Left lung (tissue), 10 donors: ENCODE measurements around the gene NAE1. TPM values are rescaled to one million over a fixed set of nuclear protein-coding genes. Genes with fewer than 3 reads are reported as not detected.

Experiments used
- ATAC-seq: fragments of 200-7000 bp; cut with Tn5 transposase; one replicate; pipeline ENCODE4 v1.9.1; 2020; ENCODE audit warnings: moderate library complexity
- DNase-seq, 4 donors: peaks; one replicate each; pipeline ENCODE4 v3.0.0-alpha.2; 2013 to 2020
- H3K27ac ChIP-seq, 2 donors: fragments of 200-600 bp; sonication (generic) in 1 of 2; one replicate each; pipeline versions ENCODE4 v1.5.0 to v1.8.0; 2020 to 2021
- H3K27me3 ChIP-seq, 2 donors: fragments of 200-600 bp; sonication (generic) in 1 of 2; one replicate each; pipeline versions ENCODE4 v1.5.0 to v1.8.0; 2020 to 2021
- H3K36me3 ChIP-seq, 2 donors: fragments of 200-600 bp; sonication (generic) in 1 of 2; one replicate each; pipeline versions ENCODE4 v1.5.0 to v1.8.0; 2020 to 2021
- H3K4me1 ChIP-seq, 2 donors: fragments of 200-600 bp; one replicate each; pipeline ENCODE4 v1.8.0; 2021
- H3K4me3 ChIP-seq, 2 donors: fragments of 200-600 bp; sonication (generic) in 1 of 2; one replicate each; pipeline versions ENCODE4 v1.5.0 to v1.8.0; 2020 to 2021; ENCODE audit warnings: mild to moderate bottlenecking in 1 of 2
- H3K9me3 ChIP-seq, 2 donors: fragments of 200-600 bp; sonication (generic) in 1 of 2; one replicate each; pipeline versions ENCODE4 v1.5.0 to v1.8.0; 2020 to 2021
- intact Hi-C, 2 donors: fragments of 100-400 bp; cut with DNase I; formaldehyde crosslinking; loops; one replicate each; pipeline versions ENCODE4 v1.11.2 to v1.14.2; 2022
- polyA plus RNA-seq, 6 donors: library from polyadenylated mRNA; unstranded; fragments of 120-200 nt; gene quantifications; one replicate each; pipeline ENCODE4 v1.2.1, GENCODE V29; 2013; ENCODE audit not compliant: insufficient read length in 6 of 6
- total RNA-seq, 2 donors: library from RNA; stranded (reverse); fragmentation: NEBNext Ultra II Directional; extraction: Animal tissue kit (Norgen Biotek cat#: 25700); gene quantifications; one replicate each; pipeline ENCODE4 v1.2.1, GENCODE V29; 2021
- TF ChIP-seq, protein P1 (sequence below), 2 donors: fragments of 200-600 bp; sonication (generic) in 1 of 2; IDR thresholded peaks; one replicate each; pipeline versions ENCODE4 v1.5.0 to v1.8.0; 2021; ENCODE audit warnings: antibody characterized with exemption in 2 of 2
- donor health status: DM: no; HTN: yes; CAD: no.
- donor health status: DM: no; HTN: no; CAD: no.

The NAE1 gene
- total and polyA plus RNA-seq, 8 donors = 41.8 to 98.9 (median 87.1) TPM

DNA sequence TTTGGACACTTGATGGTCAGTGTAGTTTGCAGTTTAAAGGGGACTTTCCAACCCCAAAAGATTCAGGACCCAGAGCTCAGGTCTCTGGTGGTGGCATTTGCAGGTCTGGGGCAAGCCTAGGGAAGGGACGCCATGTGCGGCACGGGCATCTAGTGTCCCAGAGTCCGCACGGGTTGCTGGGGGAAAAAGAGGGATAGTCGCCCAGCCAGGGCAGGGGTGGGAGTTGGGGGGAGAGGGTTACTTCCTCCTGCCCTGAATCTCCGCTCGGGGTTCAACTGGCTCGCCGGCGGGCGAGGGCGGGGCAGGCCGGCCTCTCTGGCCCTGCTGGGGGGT, 13.2 kb upstream of the NAE1 start:
- peaks cover 11 to 12% of the 10 kb centered on the region in 2 donors for H3K4me1 ChIP-seq
- H3K27me3 ChIP-seq = peaks cover 23 to 44% of the 10 kb centered on the region in 2 donors
- H3K36me3 ChIP-seq = no peaks in the 10 kb centered on the region
- H3K27ac ChIP-seq = no peak overlapping the region
- DNase-seq (no peak), ATAC-seq (no peak)
- peak overlapping the region; percentile 22 to 23 for H3K4me3 ChIP-seq
- intact Hi-C loops = no loop called here
- TF ChIP-seq, protein P1, sequence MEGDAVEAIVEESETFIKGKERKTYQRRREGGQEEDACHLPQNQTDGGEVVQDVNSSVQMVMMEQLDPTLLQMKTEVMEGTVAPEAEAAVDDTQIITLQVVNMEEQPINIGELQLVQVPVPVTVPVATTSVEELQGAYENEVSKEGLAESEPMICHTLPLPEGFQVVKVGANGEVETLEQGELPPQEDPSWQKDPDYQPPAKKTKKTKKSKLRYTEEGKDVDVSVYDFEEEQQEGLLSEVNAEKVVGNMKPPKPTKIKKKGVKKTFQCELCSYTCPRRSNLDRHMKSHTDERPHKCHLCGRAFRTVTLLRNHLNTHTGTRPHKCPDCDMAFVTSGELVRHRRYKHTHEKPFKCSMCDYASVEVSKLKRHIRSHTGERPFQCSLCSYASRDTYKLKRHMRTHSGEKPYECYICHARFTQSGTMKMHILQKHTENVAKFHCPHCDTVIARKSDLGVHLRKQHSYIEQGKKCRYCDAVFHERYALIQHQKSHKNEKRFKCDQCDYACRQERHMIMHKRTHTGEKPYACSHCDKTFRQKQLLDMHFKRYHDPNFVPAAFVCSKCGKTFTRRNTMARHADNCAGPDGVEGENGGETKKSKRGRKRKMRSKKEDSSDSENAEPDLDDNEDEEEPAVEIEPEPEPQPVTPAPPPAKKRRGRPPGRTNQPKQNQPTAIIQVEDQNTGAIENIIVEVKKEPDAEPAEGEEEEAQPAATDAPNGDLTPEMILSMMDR (IDR thresholded peaks at IDR 0.05) = no peak
- H3K9me3 ChIP-seq = no peaks in the 10 kb centered on the region

DNA sequence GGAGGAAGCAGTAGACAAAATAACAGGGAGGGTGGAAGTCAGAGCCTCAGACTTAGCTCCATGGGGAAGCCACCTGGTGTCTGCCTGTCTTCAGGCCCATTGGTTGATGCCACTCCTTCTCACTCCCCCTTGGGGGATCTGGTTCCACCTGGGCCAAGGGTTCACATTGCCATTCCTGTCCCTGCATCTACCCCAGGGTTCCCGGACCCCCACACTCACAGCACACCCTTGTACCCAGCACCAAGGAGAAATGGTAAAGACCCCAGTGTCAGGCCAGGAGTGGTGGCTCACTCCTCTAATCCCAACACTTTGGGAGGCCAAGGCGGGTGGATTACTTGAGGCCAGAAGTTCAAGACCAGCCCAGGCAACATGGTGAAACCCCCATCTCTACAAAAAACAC, 12.4 kb upstream of the NAE1 start:
- H3K36me3 ChIP-seq = no peaks in the 10 kb centered on the region
- peaks cover 23 to 44% of the 10 kb centered on the region in 2 donors for H3K27me3 ChIP-seq
- intact Hi-C loops = no loop called here
- TF ChIP-seq, protein P1 (IDR thresholded peaks at IDR 0.05) = no peak
- H3K4me1 ChIP-seq = peaks cover 11 to 12% of the 10 kb centered on the region in 2 donors
- H3K9me3 ChIP-seq = no peaks in the 10 kb centered on the region
- DNase-seq (no peak), ATAC-seq (no peak)
- no peak overlapping the region for H3K27ac ChIP-seq
- H3K4me3 ChIP-seq = no peak overlapping the region

DNA sequence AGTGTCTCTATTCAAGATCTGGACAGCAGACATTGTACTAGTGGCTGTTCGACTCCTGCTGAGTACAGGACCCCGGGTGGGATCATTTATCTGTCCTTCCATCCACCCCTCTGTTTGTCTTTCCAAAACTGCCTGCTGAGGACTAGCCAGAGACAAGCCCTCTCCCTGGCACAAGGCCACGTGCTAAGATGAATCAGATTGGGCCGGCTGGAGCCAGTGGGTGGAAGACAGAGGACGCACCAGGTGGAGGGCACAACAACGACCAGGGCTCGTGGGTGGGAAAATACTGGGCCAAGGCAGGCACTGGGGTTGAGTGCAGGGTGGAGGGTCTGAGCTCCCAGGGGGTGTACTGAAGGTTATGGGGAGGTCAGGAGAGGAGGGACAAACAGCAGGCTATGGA, 12.0 kb upstream of the NAE1 start:
- peaks cover 23 to 44% of the 10 kb centered on the region in 2 donors for H3K27me3 ChIP-seq
- intact Hi-C loops = no loop called here
- no peaks in the 10 kb centered on the region for H3K36me3 ChIP-seq
- ATAC-seq (no peak), DNase-seq (no peak)
- H3K9me3 ChIP-seq = no peaks in the 10 kb centered on the region
- H3K27ac ChIP-seq = no peak overlapping the region
- H3K4me3 ChIP-seq = no peak overlapping the region
- H3K4me1 ChIP-seq = peaks cover 11 to 12% of the 10 kb centered on the region in 2 donors
- TF ChIP-seq, protein P1 (IDR thresholded peaks at IDR 0.05) = no peak

DNA sequence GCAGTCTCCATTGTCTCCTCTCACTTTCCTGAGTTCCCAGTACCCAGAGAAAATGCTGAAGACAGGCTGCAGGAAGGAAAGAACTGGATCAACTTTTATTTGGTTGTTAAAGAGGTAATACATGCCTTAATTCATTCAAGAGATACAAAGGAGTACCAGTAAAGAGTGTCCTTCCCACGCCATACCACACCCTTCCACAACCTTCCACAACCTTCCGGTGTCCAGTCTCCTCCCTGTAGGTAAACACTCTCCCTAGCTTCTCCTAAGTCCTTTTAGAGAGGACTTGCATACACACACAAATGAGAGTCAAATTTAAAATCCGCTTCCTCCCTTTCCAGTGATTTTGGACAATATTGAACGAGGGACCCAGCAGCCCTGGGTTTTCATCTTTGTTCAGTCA, 10.6 kb upstream of the NAE1 start:
- Histone ChIP-seq H3K9me3 (no peaks in the 10 kb centered on the region), H3K4me3 (no peak overlapping the region), H3K36me3 (no peaks in the 10 kb centered on the region), H3K27me3 (peaks cover 23 to 33% of the 10 kb centered on the region in 2 donors), H3K4me1 (peaks cover 11 to 12% of the 10 kb centered on the region in 2 donors), H3K27ac (no peak overlapping the region)
- intact Hi-C loops = no loop called here
- no peak for DNase-seq
- TF ChIP-seq, protein P1 (IDR thresholded peaks at IDR 0.05) = no peak
- ATAC-seq = no peak

DNA sequence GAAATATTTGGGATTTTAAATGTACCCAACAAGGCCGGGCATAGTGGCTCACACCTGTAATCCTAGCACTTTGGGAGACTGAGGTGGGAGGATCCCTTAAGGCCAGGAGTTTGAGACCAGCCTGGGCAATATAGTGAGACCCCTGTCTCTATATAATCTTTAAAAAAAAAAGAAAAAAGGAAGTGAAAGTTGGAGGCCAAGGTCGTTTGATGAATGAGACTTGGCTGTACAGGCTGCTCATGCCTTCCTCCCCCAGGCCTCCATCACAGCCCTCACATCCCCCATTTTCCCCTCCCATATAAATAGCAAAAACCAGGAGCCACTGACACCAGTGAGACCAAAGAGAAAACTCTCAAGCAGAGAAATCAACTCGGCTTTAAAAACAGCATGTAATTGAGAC, 10.1 kb upstream of the NAE1 start:
- no peak for ATAC-seq

More for the DNA sequence above, 10.1 kb upstream of the NAE1 start:
- intact Hi-C loops = no loop called here
- H3K4me1 ChIP-seq = peaks cover 11 to 12% of the 10 kb centered on the region in 2 donors
- DNase-seq = no peak
- TF ChIP-seq, protein P1 (IDR thresholded peaks at IDR 0.05) = no peak
- peaks cover 21 to 28% of the 10 kb centered on the region in 2 donors for H3K27me3 ChIP-seq
- H3K9me3 ChIP-seq = no peaks in the 10 kb centered on the region
- no peak overlapping the region for H3K4me3 ChIP-seq
- no peak overlapping the region for H3K27ac ChIP-seq
- no peaks in the 10 kb centered on the region for H3K36me3 ChIP-seq
